Gastrocnemius medialis (tissue), 4 donors: Measurements from ENCODE around the gene STIM1.

Source experiments
- POLR2A ChIP-seq, 2 donors: fragments of 450-650 bp; IDR thresholded peaks; one replicate each; pipeline ENCODE4 v1.6.1; 2017; ENCODE audit warnings: antibody characterized with exemption in 2 of 2, mild to moderate bottlenecking in 2 of 2, moderate library complexity in 2 of 2
- TF ChIP-seq, protein P1 (sequence below), 5 experiments: fragments of 450-650 bp in 3 of 5; fragments of 200-600 bp in 2 of 5; sonication (generic) in 2 of 5; IDR thresholded peaks in 4 of 5; conservative IDR thresholded peaks in 1 of 5; 1 replicate in 4 of 5; 2 replicates in 1 of 5; pipeline ENCODE4 v1.5.1; 2016 to 2019; ENCODE audit warnings: antibody characterized with exemption in 5 of 5, mild to moderate bottlenecking in 3 of 5, moderate library complexity in 3 of 5

- TF ChIP-seq, protein P1, sequence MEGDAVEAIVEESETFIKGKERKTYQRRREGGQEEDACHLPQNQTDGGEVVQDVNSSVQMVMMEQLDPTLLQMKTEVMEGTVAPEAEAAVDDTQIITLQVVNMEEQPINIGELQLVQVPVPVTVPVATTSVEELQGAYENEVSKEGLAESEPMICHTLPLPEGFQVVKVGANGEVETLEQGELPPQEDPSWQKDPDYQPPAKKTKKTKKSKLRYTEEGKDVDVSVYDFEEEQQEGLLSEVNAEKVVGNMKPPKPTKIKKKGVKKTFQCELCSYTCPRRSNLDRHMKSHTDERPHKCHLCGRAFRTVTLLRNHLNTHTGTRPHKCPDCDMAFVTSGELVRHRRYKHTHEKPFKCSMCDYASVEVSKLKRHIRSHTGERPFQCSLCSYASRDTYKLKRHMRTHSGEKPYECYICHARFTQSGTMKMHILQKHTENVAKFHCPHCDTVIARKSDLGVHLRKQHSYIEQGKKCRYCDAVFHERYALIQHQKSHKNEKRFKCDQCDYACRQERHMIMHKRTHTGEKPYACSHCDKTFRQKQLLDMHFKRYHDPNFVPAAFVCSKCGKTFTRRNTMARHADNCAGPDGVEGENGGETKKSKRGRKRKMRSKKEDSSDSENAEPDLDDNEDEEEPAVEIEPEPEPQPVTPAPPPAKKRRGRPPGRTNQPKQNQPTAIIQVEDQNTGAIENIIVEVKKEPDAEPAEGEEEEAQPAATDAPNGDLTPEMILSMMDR (IDR thresholded peaks at IDR 0.05 in 4 of 5, conservative IDR thresholded peaks at IDR 0.05 in 1 of 5), result no peak
- no peak for TF ChIP-seq POLR2A (IDR thresholded peaks at IDR 0.05)
These were observed 6.2 kb downstream of the STIM1 start for GRCh38 chr11:3861683-3862082.
